ENCODE data around the gene SPRN.

DNA sequence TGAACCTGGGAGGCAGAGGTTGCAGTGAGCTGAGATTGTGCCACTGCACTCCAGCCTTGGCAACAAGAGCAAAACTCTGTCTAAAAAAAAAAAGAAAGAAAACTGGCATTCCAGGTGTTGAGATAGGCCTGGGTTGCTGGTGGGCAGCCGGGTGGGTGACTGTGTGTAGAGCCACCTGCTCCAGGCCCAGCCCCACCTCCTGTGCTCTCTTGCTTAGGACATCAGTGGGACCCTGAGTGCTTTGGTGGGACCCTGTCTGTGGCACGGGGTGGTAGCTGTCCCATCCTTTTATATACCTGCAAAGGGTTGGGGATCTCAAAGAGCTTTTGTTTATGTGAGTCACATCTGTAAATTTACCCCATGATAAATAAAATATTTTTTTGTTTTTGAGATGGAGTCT lies 39.2 kb downstream of the SPRN start:
- TF ChIP-seq SUZ12 (IDR thresholded peaks at IDR 0.05; ENCODE audit: extremely low read depth, insufficient read depth, insufficient read length), result no peak
- TF ChIP-seq ZNF274 (IDR thresholded peaks at IDR 0.05; ENCODE audit: low read depth, low read length), result no peak

Measured in NT2/D1 (cell line).